Mucosa of descending colon (tissue), 3 donors: Measurements from ENCODE around the gene TRIL. TPM values are rescaled to one million over a fixed set of nuclear protein-coding genes. Genes with fewer than 3 reads are reported as not detected.
A peak's percentile ranks its signal among the peaks of the same experiment; 100 is the strongest.

Source experiments
- ATAC-seq: fragments of 200-7000 bp; cut with Tn5 transposase; one replicate; pipeline ENCODE4 v1.9.1; 2020; ENCODE audit warnings: mild to moderate bottlenecking, moderate library complexity
- DNase-seq, 3 donors: peaks; one replicate each; pipeline ENCODE4 v3.0.0-alpha.2; 2020
- H3K36me3 ChIP-seq: fragments of 200-600 bp; one replicate; pipeline ENCODE4 v1.8.0; 2021; ENCODE audit warnings: low read depth, mild to moderate bottlenecking
- H3K4me1 ChIP-seq: fragments of 200-600 bp; one replicate; pipeline ENCODE4 v1.8.0; 2021; ENCODE audit warnings: low read depth, mild to moderate bottlenecking
- H3K4me3 ChIP-seq: fragments of 200-600 bp; one replicate; pipeline ENCODE4 v1.8.0; 2021; ENCODE audit warnings: mild to moderate bottlenecking
- H3K9me3 ChIP-seq: fragments of 200-600 bp; one replicate; pipeline ENCODE4 v1.8.0; 2021; ENCODE audit warnings: mild to moderate bottlenecking
- intact Hi-C, 2 donors: fragments of 100-400 bp; cut with DNase I in 1 of 2; cut with micrococcal nuclease in 1 of 2; formaldehyde crosslinking; loops; one replicate each; pipeline versions ENCODE4 v1.11.0 to v1.11.1; 2022; cut with DNase I, micrococcal nuclease
- total RNA-seq, 3 donors: library from RNA; stranded (reverse); fragmentation: NEBNext Ultra II Directional in 2 of 3; extraction: Animal tissue kit (Norgen Biotek cat#: 25700) in 2 of 3; gene quantifications; one replicate each; pipeline versions ENCODE4 v1.2.1 to v1.2.4, GENCODE V29; 2021 to 2023
- TF ChIP-seq, protein P1 (sequence below): fragments of 200-600 bp; IDR thresholded peaks from one replicate; pipeline ENCODE4 v1.8.0; 2022; ENCODE audit warnings: antibody characterized with exemption, mild to moderate bottlenecking
- donor health status: DM: no; HTN: no; CAD: no; lungs with moderate emphysema.
- donor health status: DM: no; HTN: no; CAD: no.
- donor health status: DM: no; HTN: yes; CAD: no.

TRIL gene
- total RNA-seq, 3 donors from 2014 or later: 0.96 to 2.2 (median 1.5) TPM

GRCh38 chr7:28957064-28957750 is 923 bp downstream of the TRIL start:
- intact Hi-C loops: no loop called here
- peak; percentile 49 for ATAC-seq
- Histone ChIP-seq H3K4me1 (peaks cover 24% of the 10 kb centered on the region), H3K4me3 (peak overlapping the region; percentile 21), H3K9me3 (no peaks in the 10 kb centered on the region), H3K36me3 (no peaks in the 10 kb centered on the region)
- TF ChIP-seq, protein P1, sequence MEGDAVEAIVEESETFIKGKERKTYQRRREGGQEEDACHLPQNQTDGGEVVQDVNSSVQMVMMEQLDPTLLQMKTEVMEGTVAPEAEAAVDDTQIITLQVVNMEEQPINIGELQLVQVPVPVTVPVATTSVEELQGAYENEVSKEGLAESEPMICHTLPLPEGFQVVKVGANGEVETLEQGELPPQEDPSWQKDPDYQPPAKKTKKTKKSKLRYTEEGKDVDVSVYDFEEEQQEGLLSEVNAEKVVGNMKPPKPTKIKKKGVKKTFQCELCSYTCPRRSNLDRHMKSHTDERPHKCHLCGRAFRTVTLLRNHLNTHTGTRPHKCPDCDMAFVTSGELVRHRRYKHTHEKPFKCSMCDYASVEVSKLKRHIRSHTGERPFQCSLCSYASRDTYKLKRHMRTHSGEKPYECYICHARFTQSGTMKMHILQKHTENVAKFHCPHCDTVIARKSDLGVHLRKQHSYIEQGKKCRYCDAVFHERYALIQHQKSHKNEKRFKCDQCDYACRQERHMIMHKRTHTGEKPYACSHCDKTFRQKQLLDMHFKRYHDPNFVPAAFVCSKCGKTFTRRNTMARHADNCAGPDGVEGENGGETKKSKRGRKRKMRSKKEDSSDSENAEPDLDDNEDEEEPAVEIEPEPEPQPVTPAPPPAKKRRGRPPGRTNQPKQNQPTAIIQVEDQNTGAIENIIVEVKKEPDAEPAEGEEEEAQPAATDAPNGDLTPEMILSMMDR: no peak
- peak in 2 of 3 donors; percentile 24 to 63 for DNase-seq

DNA sequence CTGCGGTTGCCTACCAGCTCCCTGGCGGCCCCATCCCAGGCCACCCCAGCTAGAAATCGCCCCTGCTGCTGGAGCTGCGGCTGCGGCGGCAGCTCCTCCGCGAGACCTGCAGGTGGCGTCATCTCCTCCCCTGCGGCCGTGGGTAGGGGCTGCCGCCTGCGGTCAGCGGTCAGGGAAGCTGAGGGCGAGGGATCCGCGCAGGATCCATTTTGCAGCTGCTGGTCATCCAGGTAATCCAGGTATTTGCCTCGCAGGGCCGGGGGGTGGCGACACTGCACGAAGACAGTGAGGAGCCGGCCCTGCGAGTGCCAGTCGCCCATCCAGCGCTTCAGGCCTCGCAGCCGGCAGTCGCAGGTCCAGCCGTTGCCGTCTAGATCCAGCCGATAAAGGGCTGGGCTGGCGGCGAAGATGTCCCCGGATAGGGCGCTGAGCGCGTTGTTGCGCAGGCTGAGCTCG is 1.5 kb downstream of the TRIL start:
- H3K9me3 ChIP-seq: no peaks in the 10 kb centered on the region
- peaks cover 24% of the 10 kb centered on the region for H3K4me1 ChIP-seq
- peak overlapping the region; percentile 21 for H3K4me3 ChIP-seq
- TF ChIP-seq, protein P1: peak; percentile 29
- no peaks in the 10 kb centered on the region for H3K36me3 ChIP-seq
- intact Hi-C loops: no loop called here
- DNase-seq: peak; percentile 76 to 82 (median 76)
- ATAC-seq: peak; percentile 71

DNA sequence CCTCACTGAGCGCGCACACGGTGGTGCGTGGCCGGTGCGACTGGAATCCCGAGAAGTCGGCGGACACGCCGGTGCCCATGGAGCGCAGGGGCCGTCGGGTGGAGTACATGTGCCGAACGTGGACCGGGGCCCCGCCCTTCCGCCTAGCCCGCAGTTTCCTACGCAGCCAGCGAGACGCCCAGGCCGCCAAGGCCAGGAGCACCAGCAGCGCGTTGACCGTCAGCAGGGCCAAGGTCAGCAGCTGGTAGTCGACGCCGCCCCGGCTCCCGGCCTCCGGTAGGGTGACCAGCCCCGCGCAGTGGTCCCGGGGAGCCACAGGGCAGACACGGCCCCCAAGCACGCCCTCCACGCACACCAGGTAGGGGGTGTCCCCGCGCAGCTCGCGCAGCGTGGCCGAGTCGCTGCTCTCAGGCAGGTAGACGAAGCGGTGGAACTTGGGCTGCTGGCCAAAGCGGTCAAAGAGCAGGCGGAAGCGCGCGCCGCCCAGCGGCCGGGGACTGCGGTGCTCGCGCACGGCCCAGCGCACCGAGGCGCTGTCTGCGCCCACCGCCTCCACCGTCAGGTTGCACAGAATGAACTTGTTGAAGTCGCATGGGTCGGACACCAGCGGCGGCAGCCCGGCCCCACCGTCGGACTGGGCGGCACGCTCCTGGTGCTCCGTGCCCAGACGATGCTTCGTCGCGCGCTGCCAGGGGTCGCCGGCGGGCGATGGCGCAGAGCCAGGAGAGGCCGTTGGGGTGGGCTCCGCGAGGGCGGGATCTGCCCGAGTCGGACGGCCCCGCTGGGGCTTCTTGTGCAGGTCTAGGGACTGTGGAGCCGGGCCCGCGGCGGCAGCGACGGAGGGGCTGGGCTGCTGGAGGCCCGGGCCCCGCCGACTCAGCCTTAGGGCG is 2.2 kb downstream of the TRIL start:
- H3K9me3 ChIP-seq: no peaks in the 10 kb centered on the region
- TF ChIP-seq, protein P1: peak; percentile 68
- H3K4me3 ChIP-seq: peak overlapping the region; percentile 21
- ATAC-seq (peak; percentile 87), DNase-seq (peak; percentile 87 to 93 (median 89))
- intact Hi-C loops: no loop called here
- H3K4me1 ChIP-seq: peaks cover 24% of the 10 kb centered on the region
- no peaks in the 10 kb centered on the region for H3K36me3 ChIP-seq

DNA sequence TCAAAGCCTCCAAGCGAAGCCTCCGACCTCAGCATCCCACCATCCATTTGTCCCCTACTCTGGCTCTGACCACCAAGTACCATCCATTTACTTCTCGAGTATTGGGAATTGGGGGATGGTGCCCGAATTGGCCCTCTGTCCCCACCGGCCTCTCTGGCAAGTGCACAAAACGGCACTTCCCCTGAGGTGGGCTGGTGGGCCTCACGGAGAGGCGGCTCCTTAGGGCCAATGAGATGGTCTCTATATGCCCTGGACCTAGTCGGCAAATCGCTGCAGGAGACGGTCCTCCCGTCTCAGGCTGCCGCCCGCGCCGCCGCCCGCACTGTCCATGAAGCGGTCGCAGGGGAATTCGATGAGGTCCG is 2.8 kb downstream of the TRIL start:
- no peak for ATAC-seq
- TF ChIP-seq, protein P1: no peak
- Histone ChIP-seq H3K9me3 (no peaks in the 10 kb centered on the region), H3K36me3 (no peaks in the 10 kb centered on the region), H3K4me3 (no peak overlapping the region), H3K4me1 (peaks cover 24% of the 10 kb centered on the region)
- intact Hi-C loops: no loop called here
- DNase-seq: no peak

- DNase-seq (no peak), ATAC-seq (no peak)
- Histone ChIP-seq H3K36me3 (no peaks in the 10 kb centered on the region), H3K9me3 (no peaks in the 10 kb centered on the region), H3K4me3 (no peak overlapping the region), H3K4me1 (peaks cover 24% of the 10 kb centered on the region)
- intact Hi-C loops: no loop called here
- TF ChIP-seq, protein P1: no peak
Observed at GRCh38 chr7:28954946-28955345, 3.2 kb downstream of the TRIL start.
